Glutamatergic neuron (in vitro differentiated cells): ENCODE results near the gene EPB41L4B. TPM values are rescaled to one million over a fixed set of nuclear protein-coding genes. Genes with fewer than 3 reads are reported as not detected.

Experiments used
- DNase-seq: peaks from one replicate; pipeline ENCODE4 v3.0.0; 2022
- H3K27ac Mint-ChIP-seq: one replicate; pipeline ENCODE4 v1.8.0; 2020; ENCODE audit warnings: mild to moderate bottlenecking, mixed read lengths, inconsistent platforms; ENCODE audit not compliant: unreplicated experiment
- H3K27me3 Mint-ChIP-seq: one replicate; pipeline ENCODE4 v1.8.0; 2020; ENCODE audit warnings: mild to moderate bottlenecking, moderate library complexity, mixed read lengths, inconsistent platforms; ENCODE audit not compliant: unreplicated experiment
- H3K36me3 Mint-ChIP-seq: one replicate; pipeline ENCODE4 v1.8.0; 2020; ENCODE audit warnings: mild to moderate bottlenecking, mixed read lengths, inconsistent platforms; ENCODE audit not compliant: unreplicated experiment
- H3K4me1 Mint-ChIP-seq: one replicate; pipeline ENCODE4 v1.8.0; 2020; ENCODE audit warnings: mild to moderate bottlenecking, low read depth, mixed read lengths, inconsistent platforms; ENCODE audit not compliant: unreplicated experiment
- H3K4me3 Mint-ChIP-seq: one replicate; pipeline ENCODE4 v1.8.0; 2020; ENCODE audit warnings: mild to moderate bottlenecking, mixed read lengths, inconsistent platforms; ENCODE audit not compliant: unreplicated experiment
- H3K9me3 Mint-ChIP-seq: one replicate; pipeline ENCODE4 v1.8.0; 2020; ENCODE audit warnings: mild to moderate bottlenecking, moderate library complexity, mixed read lengths, inconsistent platforms; ENCODE audit not compliant: unreplicated experiment
- CTCF ChIP-seq: fragments of 200-600 bp; sonication (generic); IDR thresholded peaks from one replicate; pipeline ENCODE4 v1.5.0; 2021; ENCODE audit not compliant: partially characterized antibody, unreplicated experiment
- total RNA-seq: library from RNA; stranded (reverse); fragmentation: NEBNext Ultra II Directional; extraction: Animal tissue kit (Norgen Biotek cat#: 25700); gene quantifications from one replicate; pipeline ENCODE4 v1.2.1, GENCODE V29; 2021; ENCODE audit not compliant: unreplicated experiment

Gene EPB41L4B
- total RNA-seq, 1 donor from 2014 or later = 10.0 TPM

GRCh38 chr9:109354190-109354589, 33.3 kb upstream of the EPB41L4B start:
- no peak for TF ChIP-seq CTCF
- Mint-ChIP-seq H3K4me3 (no peak overlapping the region), H3K9me3 (peaks cover 6% of the 10 kb centered on the region), H3K36me3 (no peaks in the 10 kb centered on the region), H3K27ac (no peak overlapping the region), H3K4me1 (no peaks in the 10 kb centered on the region), H3K27me3 (no peaks in the 10 kb centered on the region)
- no peak for DNase-seq

GRCh38 chr9:109351032-109351431, 30.2 kb upstream of the EPB41L4B start:
- no peaks in the 10 kb centered on the region for H3K4me1 Mint-ChIP-seq
- no peak for DNase-seq
- no peaks in the 10 kb centered on the region for H3K36me3 Mint-ChIP-seq
- H3K27ac Mint-ChIP-seq = no peak overlapping the region
- no peak overlapping the region for H3K4me3 Mint-ChIP-seq
- no peaks in the 10 kb centered on the region for H3K27me3 Mint-ChIP-seq
- TF ChIP-seq CTCF = no peak
- H3K9me3 Mint-ChIP-seq = peaks cover 6% of the 10 kb centered on the region

GRCh38 chr9:109349421-109349846, 28.6 kb upstream of the EPB41L4B start:
- no peaks in the 10 kb centered on the region for H3K36me3 Mint-ChIP-seq
- peaks cover 3% of the 10 kb centered on the region for H3K9me3 Mint-ChIP-seq
- H3K27me3 Mint-ChIP-seq = peaks cover 2% of the 10 kb centered on the region
- no peak for DNase-seq
- no peaks in the 10 kb centered on the region for H3K4me1 Mint-ChIP-seq
- H3K27ac Mint-ChIP-seq = no peak overlapping the region
- no peak overlapping the region for H3K4me3 Mint-ChIP-seq
- no peak for TF ChIP-seq CTCF

DNA sequence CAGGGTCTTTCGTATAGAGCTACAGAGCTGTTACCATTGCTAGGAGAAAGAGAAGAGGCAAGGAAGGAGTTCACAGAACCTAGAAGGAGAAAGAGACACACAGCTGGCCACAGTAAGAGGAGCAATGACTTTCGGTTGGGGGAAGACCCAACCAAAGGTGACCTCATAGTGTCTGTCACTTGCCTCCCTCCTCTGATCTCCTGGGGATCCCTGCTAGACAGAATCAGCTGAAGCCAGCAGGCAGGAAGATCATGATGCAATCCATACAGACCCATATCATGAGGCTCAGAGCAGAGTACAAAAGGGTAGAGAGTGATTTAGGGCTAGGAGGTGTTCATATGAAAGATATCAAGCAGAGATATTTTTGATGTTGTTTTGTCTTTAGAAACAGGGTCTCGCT, 26.0 kb upstream of the EPB41L4B start:
- Mint-ChIP-seq H3K9me3 (peaks cover 1% of the 10 kb centered on the region), H3K4me3 (peak overlapping the region; percentile 18), H3K27ac (no peak overlapping the region), H3K36me3 (no peaks in the 10 kb centered on the region), H3K4me1 (no peaks in the 10 kb centered on the region), H3K27me3 (peaks cover 2% of the 10 kb centered on the region)
- no peak for TF ChIP-seq CTCF
- DNase-seq = no peak

DNA sequence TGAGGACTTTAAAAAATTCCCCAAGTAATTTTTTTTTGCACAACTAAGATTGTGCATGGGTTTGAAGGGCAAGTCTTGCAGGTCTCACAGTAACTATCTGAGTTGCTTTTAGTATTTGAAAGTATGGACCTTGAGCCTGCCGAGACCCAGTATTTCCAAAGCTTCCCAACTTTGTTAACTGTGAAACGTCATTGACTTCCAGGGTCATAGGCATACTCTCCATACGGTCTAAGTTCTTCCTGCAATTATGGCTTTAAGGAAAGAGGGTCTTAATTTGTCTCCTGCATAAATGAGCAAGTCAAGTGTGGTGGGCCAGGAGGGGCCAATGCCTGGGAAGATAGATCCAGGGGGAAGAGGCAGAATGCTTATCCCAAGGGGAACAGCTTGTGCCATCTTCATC, 24.0 kb upstream of the EPB41L4B start:
- no peak for DNase-seq
- peaks cover 2% of the 10 kb centered on the region for H3K27me3 Mint-ChIP-seq
- H3K27ac Mint-ChIP-seq = no peak overlapping the region
- no peaks in the 10 kb centered on the region for H3K4me1 Mint-ChIP-seq
- TF ChIP-seq CTCF = no peak
- no peak overlapping the region for H3K4me3 Mint-ChIP-seq
- peaks cover 1% of the 10 kb centered on the region for H3K9me3 Mint-ChIP-seq
- H3K36me3 Mint-ChIP-seq = no peaks in the 10 kb centered on the region
